ENCODE results near the gene DPF3.

Gene DPF3

DNA sequence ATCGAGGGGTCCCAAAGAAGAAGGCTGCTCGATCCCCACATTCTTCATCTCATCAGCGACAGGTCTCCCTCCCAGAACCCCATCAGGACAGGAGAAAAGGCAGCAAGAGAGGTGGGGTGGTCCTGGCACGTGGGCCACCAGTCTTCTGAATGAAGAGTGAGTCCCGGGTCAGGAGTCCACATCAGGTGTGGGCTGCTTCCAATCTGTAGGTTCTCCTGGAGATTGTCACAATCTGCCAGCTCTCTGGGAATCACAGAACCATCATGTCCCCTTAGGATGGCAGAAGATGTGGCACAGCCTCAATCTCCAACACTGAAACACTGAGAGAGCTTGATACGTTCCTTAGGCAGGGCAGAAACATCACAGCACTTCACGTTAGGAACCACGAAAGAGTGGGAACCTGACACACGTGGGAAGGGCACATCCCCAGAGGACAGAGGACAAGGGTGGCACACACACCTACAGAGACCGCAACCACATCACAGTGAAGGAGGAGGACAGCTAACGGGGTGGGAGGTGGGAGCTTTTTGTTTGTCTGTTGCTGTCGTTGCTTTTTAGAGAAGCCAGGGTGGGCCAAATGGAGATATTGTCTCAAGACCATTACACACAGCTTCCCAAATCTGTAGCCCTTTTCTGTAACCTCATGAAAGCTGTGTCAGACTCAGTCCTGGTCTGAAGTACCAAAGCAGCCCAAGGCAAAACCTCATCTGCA lies 284.5 kb downstream of the DPF3 start:
- DNase-seq (ENCODE audit: low spot score) = no peak
- Mint-ChIP-seq H3K9me3 (no peaks in the 10 kb centered on the region), H3K36me3 (ENCODE audit: low read depth) (no peaks in the 10 kb centered on the region), H3K4me3 (no peak overlapping the region), H3K27ac (peak overlapping the region; percentile 5), H3K27me3 (ENCODE audit: low read depth) (peaks cover 58% of the 10 kb centered on the region), H3K4me1 (ENCODE audit: low read depth) (no peaks in the 10 kb centered on the region)

GRCh38 chr14:72608391-72609204 lies 285.3 kb downstream of the DPF3 start:
- no peaks in the 10 kb centered on the region for H3K9me3 Mint-ChIP-seq
- H3K4me3 Mint-ChIP-seq = no peak overlapping the region
- no peak for DNase-seq (ENCODE audit: low spot score)
- H3K36me3 Mint-ChIP-seq (ENCODE audit: low read depth) = no peaks in the 10 kb centered on the region
- no peaks in the 10 kb centered on the region for H3K4me1 Mint-ChIP-seq (ENCODE audit: low read depth)
- no peak overlapping the region for H3K27ac Mint-ChIP-seq
- peaks cover 61% of the 10 kb centered on the region for H3K27me3 Mint-ChIP-seq (ENCODE audit: low read depth)

- no peaks in the 10 kb centered on the region for H3K9me3 Mint-ChIP-seq
- DNase-seq (ENCODE audit: low spot score) = no peak
- H3K36me3 Mint-ChIP-seq (ENCODE audit: low read depth) = no peaks in the 10 kb centered on the region
- no peak overlapping the region for H3K4me3 Mint-ChIP-seq
- H3K4me1 Mint-ChIP-seq (ENCODE audit: low read depth) = peaks cover 2% of the 10 kb centered on the region
- peaks cover 67% of the 10 kb centered on the region for H3K27me3 Mint-ChIP-seq (ENCODE audit: low read depth)
- no peak overlapping the region for H3K27ac Mint-ChIP-seq
Observed at GRCh38 chr14:72607386-72608130, 286.3 kb downstream of the DPF3 start.

GRCh38 chr14:72606879-72607278 lies 287.0 kb downstream of the DPF3 start:
- no peak for DNase-seq (ENCODE audit: low spot score)

DNA sequence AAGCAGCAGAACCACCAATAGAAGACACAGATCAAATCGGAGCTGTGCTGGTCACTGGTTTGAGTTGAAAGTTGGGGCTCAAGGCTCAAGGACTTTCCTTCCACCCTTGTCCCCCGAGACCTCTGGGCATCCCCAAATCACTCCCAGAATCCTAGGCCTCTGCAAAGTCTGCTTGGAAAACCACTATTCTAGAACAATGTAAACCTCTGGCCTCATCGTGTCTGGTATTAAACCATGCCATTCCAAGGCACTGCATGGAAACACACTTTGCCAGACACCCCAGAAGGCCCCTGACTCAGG lies 288.0 kb downstream of the DPF3 start:
- H3K27me3 Mint-ChIP-seq (ENCODE audit: low read depth) = peaks cover 68% of the 10 kb centered on the region

More at GRCh38 chr14:72606879-72607278, 287.0 kb downstream of the DPF3 start:
- Mint-ChIP-seq H3K36me3 (ENCODE audit: low read depth) (no peaks in the 10 kb centered on the region), H3K27ac (no peak overlapping the region), H3K9me3 (no peaks in the 10 kb centered on the region), H3K4me3 (no peak overlapping the region), H3K27me3 (ENCODE audit: low read depth) (peaks cover 65% of the 10 kb centered on the region), H3K4me1 (ENCODE audit: low read depth) (peaks cover 2% of the 10 kb centered on the region)

DNA sequence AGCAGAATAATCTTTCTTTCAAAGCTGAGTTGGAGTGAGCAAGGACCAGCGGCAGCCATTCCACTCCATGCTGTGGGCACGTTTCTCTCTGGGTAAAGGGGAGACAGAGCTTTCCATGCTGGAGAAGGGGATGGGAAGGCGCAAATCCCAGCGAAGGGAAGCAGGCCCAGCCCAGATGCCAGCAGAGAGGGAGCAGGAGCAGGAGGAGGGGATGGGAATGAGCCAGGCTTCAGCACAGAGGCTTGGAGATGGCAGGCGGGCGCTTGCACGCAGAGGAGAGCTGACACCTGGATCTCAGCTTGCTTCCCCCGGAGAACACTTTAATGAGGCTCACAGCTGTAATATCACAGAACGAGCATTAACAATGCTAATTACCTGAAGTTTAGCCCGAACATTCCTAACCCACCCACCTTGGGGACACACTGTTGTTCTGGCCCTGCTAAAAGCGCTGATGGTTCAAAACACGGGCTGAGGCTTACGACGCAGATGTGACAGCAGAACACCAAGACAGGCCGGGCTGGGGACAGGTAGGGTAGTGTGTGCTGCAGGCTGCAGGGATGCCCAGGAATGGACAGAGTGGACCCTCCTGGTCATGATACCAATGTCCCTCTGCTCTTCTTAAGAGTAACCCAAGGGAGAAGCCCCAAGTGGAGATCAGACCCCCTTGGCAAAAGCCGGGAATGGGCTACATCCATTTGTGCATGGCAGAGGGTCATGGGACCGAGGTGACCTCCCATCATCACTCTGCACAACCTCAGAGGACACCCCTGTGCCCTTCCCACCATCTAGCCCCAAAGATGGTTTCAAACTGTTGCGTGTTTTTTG lies 288.6 kb downstream of the DPF3 start:
- no peak for DNase-seq (ENCODE audit: low spot score)
- no peak overlapping the region for H3K4me3 Mint-ChIP-seq
- H3K4me1 Mint-ChIP-seq (ENCODE audit: low read depth) = peaks cover 2% of the 10 kb centered on the region
- peaks cover 68% of the 10 kb centered on the region for H3K27me3 Mint-ChIP-seq (ENCODE audit: low read depth)
- no peak overlapping the region for H3K27ac Mint-ChIP-seq
- no peaks in the 10 kb centered on the region for H3K36me3 Mint-ChIP-seq (ENCODE audit: low read depth)
- H3K9me3 Mint-ChIP-seq = no peaks in the 10 kb centered on the region

More for the DNA sequence above, 288.0 kb downstream of the DPF3 start:
- Mint-ChIP-seq H3K27ac (no peak overlapping the region), H3K36me3 (ENCODE audit: low read depth) (no peaks in the 10 kb centered on the region), H3K4me1 (ENCODE audit: low read depth) (peaks cover 2% of the 10 kb centered on the region), H3K4me3 (no peak overlapping the region), H3K9me3 (no peaks in the 10 kb centered on the region)
- DNase-seq (ENCODE audit: low spot score) = no peak

GRCh38 chr14:72604133-72604532 lies 289.8 kb downstream of the DPF3 start:
- Mint-ChIP-seq H3K36me3 (ENCODE audit: low read depth) (no peaks in the 10 kb centered on the region), H3K27me3 (ENCODE audit: low read depth) (peaks cover 64% of the 10 kb centered on the region), H3K4me3 (no peak overlapping the region), H3K27ac (no peak overlapping the region), H3K9me3 (no peaks in the 10 kb centered on the region), H3K4me1 (ENCODE audit: low read depth) (peaks cover 2% of the 10 kb centered on the region)
- no peak for DNase-seq (ENCODE audit: low spot score)

- DNase-seq (ENCODE audit: low spot score) = no peak
- no peak overlapping the region for H3K4me3 Mint-ChIP-seq
- no peaks in the 10 kb centered on the region for H3K9me3 Mint-ChIP-seq
- H3K36me3 Mint-ChIP-seq (ENCODE audit: low read depth) = no peaks in the 10 kb centered on the region
- H3K27me3 Mint-ChIP-seq (ENCODE audit: low read depth) = peaks cover 61% of the 10 kb centered on the region
- peaks cover 2% of the 10 kb centered on the region for H3K4me1 Mint-ChIP-seq (ENCODE audit: low read depth)
- H3K27ac Mint-ChIP-seq = no peak overlapping the region
Observed at GRCh38 chr14:72603639-72604038, 290.3 kb downstream of the DPF3 start.

- H3K9me3 Mint-ChIP-seq = peaks cover 9% of the 10 kb centered on the region
- H3K36me3 Mint-ChIP-seq (ENCODE audit: low read depth) = peaks cover 5% of the 10 kb centered on the region
- H3K4me1 Mint-ChIP-seq (ENCODE audit: low read depth) = peaks cover 8% of the 10 kb centered on the region
- H3K4me3 Mint-ChIP-seq = no peak overlapping the region
- H3K27ac Mint-ChIP-seq = no peak overlapping the region
- peaks cover 69% of the 10 kb centered on the region for H3K27me3 Mint-ChIP-seq (ENCODE audit: low read depth)
- no peak for DNase-seq (ENCODE audit: low spot score)
Observed at GRCh38 chr14:72600551-72601330, 293.2 kb downstream of the DPF3 start.

GRCh38 chr14:72599579-72600470 lies 294.1 kb downstream of the DPF3 start:
- Mint-ChIP-seq H3K9me3 (peaks cover 16% of the 10 kb centered on the region), H3K27me3 (ENCODE audit: low read depth) (peaks cover 70% of the 10 kb centered on the region), H3K36me3 (ENCODE audit: low read depth) (peaks cover 9% of the 10 kb centered on the region), H3K4me1 (ENCODE audit: low read depth) (peaks cover 15% of the 10 kb centered on the region), H3K27ac (no peak overlapping the region), H3K4me3 (no peak overlapping the region)
- DNase-seq (ENCODE audit: low spot score) = no peak

DNA sequence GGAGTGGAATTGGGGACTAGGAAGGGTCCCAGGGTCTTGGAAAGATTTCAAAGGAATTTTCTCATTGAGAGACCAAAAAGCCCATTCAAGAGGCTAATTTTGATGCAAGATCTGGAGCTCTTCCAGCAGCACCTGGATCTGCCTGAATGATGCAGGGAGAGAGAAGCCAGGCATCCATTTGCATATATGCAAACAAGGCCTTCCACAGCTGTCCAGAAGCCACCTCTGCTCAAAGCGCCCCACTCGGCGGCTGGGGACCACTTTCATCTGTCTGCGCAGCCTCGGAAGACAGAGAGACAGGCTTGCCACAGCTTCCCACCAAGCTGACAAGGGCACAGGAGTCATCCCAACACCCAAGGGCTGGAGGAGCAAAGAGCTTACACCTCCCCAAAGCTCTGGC lies 295.6 kb downstream of the DPF3 start:
- peaks cover 25% of the 10 kb centered on the region for H3K4me1 Mint-ChIP-seq (ENCODE audit: low read depth)
- H3K9me3 Mint-ChIP-seq = peaks cover 29% of the 10 kb centered on the region
- peaks cover 58% of the 10 kb centered on the region for H3K27me3 Mint-ChIP-seq (ENCODE audit: low read depth)
- H3K4me3 Mint-ChIP-seq = no peak overlapping the region
- no peak overlapping the region for H3K27ac Mint-ChIP-seq
- peaks cover 14% of the 10 kb centered on the region for H3K36me3 Mint-ChIP-seq (ENCODE audit: low read depth)
- no peak for DNase-seq (ENCODE audit: low spot score)

All from T-helper 2 cell treated with Interferon-gamma antibody and Interleukin-4, amounts not matched to agents 5 μg/mL and 100 μg/mL, for 36 hours (primary cell).